NCI-H460 (cell line): Measurements from ENCODE around the gene LTF. TPM values are rescaled to one million over a fixed set of nuclear protein-coding genes. Genes with fewer than 3 reads are reported as not detected.
A peak's percentile ranks its signal among the peaks of the same experiment; 100 is the strongest.

ENCODE experiments used
- DNase-seq: peaks from one replicate; pipeline ENCODE4 v3.0.0-alpha.2; 2016; ENCODE audit warnings: low read depth; ENCODE audit errors: extremely low read depth
- total RNA-seq: library from RNA; depleted of rRNA; stranded (reverse); fragments of >200 nt; shearing (Covaris generic); gene quantifications from 2 replicates; pipeline ENCODE4 v1.2.3, GENCODE V29; 2014

The LTF gene
- total RNA-seq, 1 experiment from 2014 or later: not detected

DNA sequence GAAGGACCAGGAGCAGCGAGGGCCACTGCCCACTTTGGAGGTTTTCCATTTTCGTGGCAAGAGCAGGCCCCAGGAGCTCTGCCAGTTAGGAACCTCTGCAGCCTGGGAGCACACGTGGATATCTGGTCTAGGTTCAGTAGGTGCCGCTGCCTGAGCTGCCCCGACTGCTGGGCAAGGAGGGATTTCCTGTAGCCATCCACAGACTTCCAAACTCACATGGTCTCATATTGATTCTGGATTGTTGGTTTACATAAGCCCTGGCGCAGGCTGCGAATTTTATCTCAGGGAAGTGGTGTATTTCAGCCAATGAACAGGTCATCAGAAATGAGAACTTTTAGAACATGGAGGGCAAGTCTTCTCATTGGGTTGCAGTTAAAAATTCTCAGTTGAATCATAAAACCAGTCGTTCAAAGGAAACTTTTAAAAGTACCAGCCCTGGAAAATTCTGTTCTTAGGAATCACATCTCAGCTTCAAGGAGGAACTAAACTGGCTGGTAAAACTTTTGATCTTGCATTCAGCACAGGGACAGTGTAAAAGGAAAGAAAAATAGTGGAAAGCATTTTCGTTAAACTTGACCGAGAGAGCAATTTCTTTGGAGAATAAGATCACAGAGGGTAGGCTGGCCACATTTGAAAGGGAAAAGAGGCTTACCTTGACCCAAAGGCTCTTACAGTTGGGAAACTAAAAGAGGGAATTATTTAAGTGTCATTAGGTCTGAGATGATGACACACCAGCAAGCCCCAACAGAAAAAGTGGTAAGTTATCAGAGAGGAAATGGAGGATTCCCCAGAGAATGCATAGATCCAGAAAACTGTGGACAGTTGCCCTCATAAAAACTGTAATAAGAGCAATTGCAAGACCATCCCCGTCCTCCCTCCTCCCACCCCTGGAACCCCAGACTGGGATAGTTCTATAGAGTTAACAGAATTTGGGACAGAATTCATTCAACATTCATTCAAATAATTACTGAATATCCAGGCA, 26.7 kb upstream of the LTF start:
- no peak for DNase-seq

DNA sequence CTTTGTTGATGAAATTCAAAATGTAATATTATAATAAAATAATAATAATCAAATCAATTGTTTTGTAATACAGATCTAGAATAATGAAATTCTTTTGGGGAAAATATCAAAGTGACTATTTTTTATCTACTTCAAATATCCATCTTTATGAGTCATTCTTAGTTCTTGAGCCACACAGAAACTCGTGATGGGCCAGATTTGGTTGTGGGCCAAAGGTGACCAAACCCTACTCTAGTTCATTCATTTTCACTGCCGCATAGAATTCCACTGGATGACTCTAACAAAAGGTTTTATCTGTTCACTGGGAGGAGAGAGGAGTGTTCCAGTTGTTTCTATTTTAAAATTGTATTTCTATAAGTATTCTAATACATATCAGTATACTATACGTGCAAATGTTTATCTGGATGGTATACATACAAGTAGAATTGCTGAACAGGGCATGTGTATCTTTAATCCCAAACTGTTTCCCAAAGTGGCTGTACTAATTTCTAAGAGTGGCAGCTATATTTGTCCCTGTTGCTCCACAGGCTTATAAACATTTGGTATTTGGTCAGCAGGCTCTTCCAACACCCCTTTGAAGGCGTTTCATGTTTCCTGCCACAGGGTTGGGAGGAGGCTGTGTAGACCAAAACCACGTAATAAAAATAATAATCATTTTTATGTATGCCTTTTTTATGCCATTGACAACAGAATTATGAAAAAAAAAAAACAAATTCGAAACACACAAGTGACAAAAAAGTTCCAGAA, 25.8 kb upstream of the LTF start:
- no peak for DNase-seq

DNA sequence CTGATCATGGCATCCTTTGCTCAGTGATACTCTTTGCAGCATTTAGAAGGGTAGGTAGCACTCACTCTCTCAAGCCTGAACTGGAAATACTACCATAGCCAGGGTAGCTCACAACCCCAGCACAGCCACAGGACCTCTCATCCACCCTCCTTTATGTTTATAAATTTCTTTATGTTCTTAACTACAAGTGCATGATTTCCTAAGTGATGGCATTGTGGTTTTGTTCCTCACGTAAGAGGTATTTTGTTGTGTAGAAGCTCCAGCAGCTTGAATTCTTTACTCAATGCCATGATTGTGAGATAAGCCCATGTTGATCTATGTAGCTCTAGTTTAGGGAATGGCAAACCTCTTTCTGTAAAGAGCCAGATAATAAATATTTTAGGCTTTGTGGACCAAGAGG, 25.2 kb upstream of the LTF start:
- DNase-seq: no peak

DNA sequence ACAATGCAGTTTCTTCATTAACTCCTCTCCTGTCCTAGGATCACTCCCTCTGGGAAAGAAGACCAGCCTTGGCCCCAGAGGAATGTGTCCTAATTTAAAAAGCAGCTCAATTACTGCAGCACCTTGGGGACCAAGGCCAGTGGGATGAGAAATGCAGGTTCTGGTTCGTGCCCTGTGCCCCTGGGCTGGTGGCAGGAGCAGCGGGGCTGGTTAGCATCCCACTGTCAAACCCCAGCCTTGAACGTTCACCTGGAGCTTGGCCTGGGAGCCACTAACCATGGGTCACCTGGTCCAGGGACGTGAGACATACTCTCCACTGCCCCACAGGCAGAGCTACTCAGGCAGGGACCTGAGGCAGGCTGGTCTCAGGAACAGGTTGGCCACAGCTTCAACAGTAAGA, 24.7 kb upstream of the LTF start:
- no peak for DNase-seq

DNA sequence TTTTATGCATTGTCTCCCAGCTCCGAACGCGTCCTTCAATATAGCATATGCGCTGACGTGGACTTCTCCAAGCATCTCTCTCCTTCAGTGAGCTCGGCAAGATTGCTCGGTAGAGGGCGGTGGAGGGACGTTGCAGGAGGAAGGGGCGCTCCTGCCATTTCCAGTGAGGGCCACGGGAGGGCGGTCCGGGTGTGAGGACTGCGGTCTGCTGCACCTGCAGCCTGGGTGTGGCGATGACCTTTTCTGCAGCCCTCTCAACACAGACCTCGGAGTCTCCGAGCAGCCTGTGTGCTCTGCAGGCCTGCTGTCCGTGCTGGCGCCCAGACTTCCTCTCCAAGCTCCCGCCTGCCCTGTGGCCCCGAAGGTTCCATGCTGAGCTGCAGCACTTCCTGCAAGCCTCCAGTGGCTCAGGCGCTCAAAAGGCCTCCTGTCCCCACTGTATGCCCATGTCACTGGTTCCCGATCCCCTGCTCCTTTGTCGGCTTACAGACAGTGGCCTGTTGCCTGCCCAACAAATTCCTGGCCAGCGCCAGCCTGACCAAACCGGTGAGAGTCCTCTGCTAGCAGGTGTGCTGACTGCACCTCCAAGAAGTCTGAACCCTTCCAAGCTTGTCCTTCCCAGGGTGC, 24.1 kb upstream of the LTF start:
- DNase-seq: peak; percentile 85

DNA sequence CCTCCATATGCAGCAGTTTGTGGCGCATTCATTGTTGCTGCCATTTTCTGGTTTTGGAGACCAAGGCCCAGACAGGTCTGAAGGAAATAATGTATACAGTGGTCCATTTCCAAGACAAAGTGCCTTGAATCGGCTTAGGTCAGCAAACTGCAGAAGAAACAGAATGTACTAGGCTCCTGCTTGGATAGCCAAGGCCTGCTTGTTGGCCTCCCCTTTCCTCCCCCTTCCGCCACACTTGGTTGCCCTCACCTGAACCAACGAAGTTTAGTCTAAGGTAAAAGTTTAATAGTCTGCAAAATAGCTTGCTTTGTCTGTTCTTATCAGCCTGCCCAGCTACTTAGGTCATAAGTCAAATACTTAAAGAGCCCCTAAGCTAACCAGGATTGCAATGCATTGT, 21.1 kb upstream of the LTF start:
- no peak for DNase-seq

DNA sequence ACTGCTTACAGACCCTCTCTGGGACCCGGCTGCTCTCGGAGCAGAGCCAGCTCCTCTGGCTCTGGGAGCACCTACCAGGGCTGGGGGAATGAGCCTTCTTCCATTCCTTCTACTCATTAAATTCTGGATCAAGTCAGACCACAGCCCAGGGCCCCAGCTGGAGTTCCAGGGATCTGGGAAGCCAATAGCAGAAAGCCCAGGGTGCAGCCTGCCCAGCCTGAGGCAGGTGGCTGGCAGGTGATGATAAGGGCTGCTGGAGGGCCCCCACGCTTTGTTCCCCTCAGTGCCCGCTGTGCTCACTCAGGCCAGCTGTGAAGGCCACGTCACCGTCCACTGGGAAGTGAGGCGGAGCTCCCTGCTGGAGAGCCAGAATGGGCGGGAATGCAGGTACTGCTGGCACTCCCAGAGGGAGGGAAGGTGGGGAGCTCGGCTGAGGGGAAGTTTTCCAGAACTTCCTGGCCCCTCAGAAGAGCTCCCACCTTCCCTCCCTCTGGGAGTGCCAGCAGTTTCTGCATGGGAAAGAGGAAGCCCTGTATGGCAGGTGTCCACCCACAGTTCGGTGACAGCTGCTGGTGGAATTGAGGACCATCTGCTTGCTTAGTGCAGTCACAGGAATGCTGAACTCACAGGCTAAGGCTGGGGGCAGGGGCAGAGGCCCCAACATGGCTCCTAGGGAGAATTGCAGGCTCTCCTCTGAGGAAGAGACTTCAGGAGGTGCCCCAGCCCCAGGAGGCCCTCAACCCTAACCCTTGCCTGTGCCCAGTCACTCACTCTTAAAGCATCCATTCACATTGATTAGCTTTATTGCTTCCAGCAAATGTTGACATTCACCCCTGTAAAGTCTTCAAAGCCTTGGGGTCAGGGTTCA, 20.4 kb upstream of the LTF start:
- DNase-seq: no peak

DNA sequence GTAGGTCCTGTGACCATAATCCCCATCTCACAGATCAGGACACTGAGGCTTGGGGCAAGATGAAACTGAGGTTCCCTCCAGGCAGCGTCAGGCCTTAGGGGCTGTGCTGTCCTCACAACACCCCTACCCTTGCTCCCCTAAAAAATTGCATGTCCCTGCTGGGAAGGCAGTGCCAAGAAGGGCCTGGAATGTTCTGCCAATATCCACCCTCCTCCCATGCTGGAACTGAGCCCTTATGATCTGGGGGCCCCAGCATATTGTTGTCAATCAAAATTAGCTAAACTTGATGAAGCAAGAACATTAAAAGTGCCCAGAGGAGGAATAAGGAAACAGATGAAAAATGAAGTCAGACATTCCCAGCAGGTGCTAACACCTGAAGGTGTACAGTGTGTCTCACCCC, 19.7 kb upstream of the LTF start:
- no peak for DNase-seq

DNA sequence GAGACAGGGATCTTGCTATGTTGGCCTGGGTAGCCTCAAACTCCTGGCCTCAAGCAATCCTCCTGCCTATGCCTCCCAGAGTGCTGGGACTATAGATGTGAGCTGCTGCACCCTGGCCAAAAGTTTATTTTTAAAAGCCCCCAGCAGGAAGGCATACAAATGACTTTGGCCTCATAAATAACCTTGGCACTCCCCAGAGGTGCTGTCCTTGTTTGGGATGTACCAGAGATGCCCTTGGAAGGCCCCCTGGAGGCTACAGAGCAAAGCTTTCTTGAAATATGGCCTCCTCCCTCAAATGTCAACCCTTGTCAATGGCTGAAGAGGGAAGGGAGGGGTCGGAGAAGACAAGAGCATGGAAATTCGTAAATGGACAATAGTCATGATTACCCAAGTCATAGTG, 19.1 kb upstream of the LTF start:
- no peak for DNase-seq

DNA sequence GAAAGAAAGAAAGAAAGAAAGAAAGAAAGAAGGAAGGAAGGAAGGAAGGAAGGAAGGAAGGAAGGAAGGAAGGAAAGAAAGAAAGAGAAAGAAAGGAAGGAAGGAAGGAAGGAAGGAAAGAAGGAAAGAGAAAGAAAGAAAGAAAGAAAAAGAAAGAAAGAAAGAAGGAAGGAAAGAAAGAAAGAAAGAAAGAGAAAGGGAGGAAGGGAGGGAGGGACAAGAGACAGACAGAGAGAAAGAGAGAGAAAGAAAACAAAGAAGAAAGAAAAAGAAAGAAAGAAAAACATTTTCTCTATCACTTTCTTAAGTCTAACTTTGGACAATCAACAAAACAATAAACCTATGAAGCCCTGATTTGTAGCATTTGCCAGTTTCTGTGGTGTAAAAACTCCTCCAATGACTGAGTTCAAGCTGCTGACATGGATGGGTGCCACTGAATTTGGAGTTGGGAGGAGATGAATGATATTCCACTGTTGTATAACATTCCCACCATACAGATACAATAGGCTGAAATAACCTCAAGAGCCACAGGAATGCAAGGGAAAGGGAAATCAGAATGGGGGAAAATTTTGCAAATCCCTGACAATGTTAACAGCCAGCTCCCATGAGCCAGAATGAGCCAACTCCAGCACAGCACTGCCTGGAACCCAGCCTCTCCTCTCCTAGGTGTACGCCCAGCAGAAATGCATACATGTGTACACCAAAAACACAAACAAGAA, 18.1 kb upstream of the LTF start:
- DNase-seq: no peak

DNA sequence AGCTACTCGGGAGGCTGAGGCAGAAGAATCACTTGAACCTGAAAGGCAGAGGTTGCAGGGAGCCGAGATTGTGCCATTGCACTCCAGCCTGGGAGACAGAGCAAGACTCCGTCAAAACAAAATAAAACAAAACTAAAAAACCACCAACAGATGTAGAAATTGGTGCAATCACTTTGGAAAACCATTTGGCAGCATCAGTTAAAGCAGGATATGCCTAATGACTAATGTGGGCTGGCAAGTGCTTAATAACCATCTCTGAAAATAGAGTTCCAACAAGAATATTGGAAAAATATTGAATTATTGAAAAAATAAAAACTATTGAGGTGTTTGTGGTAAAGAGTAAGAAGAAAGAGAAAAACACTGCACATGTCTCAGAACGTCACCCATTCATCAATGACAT, 16.9 kb upstream of the LTF start:
- DNase-seq: no peak

DNA sequence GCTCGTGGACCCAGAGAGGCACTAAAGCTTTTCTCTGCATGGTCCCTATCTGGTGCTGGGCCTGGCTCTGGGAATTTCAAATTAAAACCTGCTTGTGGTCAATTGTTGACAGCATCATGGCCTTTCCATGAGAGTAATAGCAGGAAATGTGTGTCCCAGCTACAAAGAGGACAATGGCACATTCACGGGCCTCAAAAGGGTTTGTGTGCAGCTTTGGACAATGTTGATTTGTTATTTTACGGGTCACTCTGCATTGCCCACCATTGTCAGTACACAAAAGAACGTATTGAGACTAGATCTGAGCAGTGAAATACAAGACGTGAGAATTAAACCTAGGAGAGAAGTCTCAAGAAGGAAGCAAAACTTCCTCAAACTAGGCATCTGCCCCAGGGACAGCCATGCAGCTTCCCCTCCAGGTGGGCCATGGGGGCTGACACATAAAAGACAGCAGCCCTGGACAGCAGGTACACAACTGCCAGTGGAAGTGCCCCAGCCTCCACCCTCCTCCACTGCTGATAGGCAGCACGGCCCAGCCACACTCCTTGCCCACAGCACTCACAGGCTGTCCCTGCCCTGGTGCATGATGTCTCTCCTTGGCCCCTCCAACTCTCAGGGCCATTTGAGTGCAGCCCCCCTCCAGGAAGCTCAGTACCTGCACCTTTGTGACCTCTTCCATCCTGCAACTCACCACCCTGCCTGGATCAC, 15.9 kb upstream of the LTF start:
- no peak for DNase-seq

DNA sequence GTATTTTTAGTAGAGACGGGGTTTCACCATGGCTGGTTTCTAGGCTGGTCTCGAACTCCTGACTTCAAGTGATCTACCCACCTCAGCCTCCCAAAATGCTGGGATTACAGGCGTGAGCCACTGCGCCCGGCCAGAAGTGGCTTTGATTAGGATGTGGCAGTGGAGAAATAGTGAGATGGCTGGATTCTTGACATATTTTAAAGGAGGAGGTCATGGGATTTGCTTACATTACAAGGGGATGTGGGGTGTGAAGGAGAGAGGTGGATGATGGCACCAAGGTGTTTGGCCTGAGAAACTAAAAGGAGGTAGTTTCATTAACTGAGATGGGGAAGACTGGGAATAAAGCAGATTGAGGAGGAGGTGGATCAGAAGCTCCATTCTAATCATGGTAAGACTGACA, 15.0 kb upstream of the LTF start:
- no peak for DNase-seq

DNA sequence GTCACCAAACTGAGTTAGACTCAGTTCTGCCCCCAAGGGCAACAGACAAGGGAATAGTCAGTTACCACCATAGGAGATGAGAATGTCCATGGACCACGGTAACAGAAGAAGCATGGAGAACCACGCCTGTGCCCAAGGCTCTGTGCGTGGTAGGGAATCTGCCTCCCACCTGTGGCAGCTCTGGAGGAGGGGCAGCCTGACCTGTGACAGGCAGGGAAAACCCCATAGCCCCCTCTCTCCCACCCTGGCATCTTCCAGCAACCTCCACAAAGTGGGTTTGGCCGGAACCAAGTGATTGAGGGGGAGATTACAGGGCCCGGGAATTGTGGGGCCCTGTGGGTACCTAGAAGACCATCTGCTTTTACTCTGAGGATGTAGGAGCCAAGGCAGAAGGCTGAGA, 14.3 kb upstream of the LTF start:
- DNase-seq: no peak

DNA sequence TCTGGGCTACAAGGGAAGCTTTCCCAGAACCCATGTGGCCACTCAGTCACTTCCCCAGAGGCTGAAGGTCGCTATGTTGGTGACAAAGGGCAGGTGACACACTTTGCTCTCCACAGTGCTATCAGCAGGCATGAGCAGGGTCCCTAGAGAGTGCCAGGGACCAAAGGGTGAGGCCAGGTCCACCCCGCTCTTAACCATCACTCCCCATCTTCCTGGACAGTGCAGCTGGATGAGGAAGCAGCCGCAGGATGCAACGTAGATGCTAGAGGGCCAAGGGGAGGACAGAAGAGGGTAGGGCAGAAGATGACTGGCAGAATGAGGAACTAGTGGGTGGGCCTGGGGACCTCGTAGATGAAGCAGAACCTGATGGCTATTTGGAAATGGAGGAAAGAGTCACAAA, 13.6 kb upstream of the LTF start:
- DNase-seq: no peak

DNA sequence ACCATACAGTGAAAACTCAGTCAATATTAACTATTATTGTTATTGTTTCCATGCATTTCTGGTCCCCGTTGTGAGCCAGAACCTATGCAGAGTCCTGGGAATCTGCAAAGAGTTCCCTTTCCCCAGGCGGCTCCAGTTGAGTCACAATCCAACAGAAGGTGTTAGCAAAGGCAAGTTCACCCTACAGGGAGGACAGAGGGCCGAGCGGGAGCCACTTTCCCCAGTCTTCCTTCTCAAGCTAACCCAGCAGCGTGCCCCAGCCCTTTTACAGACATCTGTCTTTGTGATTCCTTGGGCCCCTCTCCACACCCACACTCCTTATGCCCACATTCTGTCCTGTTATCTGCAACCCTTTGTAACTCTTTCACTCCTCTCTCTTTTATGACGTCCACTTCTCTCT, 13.1 kb upstream of the LTF start:
- no peak for DNase-seq

DNA sequence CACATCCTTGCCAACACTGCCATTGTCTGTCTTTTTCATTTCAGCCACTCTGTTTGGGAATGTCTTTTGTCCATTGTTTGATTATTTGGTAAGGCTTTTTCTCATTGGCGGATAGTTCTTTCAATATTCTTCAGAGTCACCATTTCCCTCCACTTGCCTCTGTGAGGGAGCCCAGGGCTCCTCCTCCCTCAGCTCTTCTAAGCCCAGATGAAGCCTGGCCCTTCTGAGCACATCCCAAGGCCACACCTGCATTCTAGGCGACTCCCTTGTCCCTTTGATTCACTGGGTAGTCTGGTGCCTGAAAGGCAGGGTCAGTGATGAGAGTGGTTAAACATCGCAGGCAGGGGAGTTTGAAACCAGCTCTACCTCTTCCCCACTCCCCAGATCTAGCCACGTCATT, 12.4 kb upstream of the LTF start:
- DNase-seq: no peak

DNA sequence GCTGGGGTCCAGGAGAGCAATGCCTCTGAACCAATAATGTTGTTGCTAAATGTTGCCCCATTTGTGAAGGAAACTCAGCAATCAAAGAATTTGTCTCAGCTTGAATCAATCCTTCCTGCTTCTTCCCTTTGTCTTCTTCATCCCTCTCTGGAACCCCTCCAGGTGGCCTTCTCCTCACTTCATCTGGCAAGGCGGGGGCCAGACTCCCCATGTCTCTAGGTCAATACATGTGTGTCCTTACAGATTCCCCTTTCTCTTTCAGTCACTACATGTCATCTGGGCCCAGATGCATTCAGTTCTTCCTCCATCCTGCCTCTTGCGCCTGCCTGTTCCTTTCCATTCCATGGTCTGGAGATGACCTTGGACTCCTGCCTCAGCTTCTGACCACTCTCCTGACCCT, 8.0 kb upstream of the LTF start:
- DNase-seq: no peak

DNA sequence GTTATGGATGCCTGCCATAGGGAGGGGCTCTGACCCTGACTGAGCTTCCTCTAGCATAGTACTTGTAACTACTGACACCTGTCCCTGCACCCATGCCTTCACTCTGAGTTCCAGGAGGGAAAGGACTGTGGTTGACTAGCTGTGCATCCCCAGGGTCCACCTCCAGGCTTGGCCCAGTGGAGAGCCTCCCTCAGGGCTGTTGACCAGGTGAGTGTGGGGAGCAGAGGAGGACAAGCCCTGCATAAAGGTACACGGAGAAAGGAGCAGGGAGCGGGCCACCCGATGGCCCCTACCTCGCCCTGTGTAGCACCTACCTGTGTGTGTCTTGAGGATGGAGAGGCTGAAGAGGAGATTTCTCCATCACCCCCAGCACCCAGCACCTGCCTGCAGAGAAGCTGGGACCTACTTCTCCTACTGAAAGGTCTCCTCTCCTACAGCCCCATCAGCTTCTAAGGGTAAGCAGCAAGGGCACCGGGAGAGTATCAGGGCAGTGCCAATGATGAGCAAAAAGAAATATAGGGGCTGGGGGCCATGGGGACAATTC, 6.7 kb upstream of the LTF start:
- DNase-seq: no peak
